ENCODE results near the gene PTPN20. TPM values are rescaled to one million over a fixed set of nuclear protein-coding genes. Genes with fewer than 3 reads are reported as not detected.

PTPN20 gene
- total RNA-seq, 1 donor from 2014 or later: 13.0 TPM

GRCh38 chr10:47021850-47022249 lies 110.6 kb downstream of the PTPN20 start:
- no peak for TF ChIP-seq CTCF (IDR thresholded peaks at IDR 0.05; ENCODE audit: borderline replicate concordance)
- intact Hi-C loops (cut with micrococcal nuclease): loop anchor here (10.0 kb wide), 1 partner anchor 293 kb away; no protein-coding TSS in a partner anchor
- no peak for DNase-seq
- no peak overlapping the region for H3K4me3 ChIP-seq
- no peaks in the 10 kb centered on the region for H3K36me3 ChIP-seq
- no peaks in the 10 kb centered on the region for H3K27me3 ChIP-seq (ENCODE audit: low read depth)
- H3K27ac ChIP-seq (replicated peaks): no peak overlapping the region
- H3K4me1 ChIP-seq: no peaks in the 10 kb centered on the region
- H3K9me3 ChIP-seq (replicated peaks): peaks cover 8% of the 10 kb centered on the region

DNA sequence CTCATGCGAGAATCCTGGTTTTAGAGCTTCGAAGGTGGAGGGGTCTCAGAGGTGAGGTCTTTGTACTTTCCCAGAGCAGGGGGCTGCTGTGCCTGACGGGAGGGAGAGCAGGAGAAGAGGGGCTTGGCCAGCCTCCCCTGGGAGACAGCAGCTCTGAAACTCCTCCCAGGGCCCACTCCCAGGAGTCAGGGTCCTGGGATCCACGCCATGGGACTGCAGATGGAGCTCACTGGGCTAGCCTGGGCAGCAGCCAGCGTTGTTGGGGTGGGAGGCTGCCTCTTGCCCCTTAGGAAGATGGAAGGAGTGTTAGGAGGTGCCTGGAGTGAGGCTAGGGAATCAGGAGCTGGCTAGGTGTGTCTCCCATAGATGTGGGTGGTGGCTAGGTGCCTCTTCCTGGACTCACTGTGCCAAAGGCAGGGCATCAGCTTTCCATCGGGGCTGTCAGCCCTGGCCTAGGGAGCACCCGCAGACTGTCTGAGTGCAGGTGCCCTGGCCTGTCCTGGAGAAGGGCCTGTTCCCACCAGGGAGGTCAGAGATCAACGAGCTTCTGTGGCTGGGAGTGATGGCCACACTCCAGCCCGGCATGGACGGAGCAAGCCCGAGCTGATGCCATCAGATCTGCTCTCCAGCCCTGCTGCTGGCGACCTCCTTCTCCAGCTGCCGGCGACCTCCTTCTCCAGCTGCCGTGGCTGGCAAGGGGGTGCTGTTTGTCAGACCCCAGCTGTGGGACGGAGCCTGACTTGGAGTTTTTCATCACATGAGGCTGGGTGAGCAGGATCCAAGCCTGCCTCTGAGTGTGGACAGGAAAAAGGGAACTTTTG lies 111.3 kb downstream of the PTPN20 start:
- Histone ChIP-seq H3K36me3 (no peaks in the 10 kb centered on the region), H3K27me3 (ENCODE audit: low read depth) (no peaks in the 10 kb centered on the region), H3K4me1 (no peaks in the 10 kb centered on the region), H3K9me3 (replicated peaks) (peaks cover 8% of the 10 kb centered on the region), H3K27ac (replicated peaks) (no peak overlapping the region), H3K4me3 (no peak overlapping the region)
- intact Hi-C loops (cut with micrococcal nuclease): loop anchor here (10.0 kb wide), 1 partner anchor 292 kb away; no protein-coding TSS in a partner anchor
- TF ChIP-seq CTCF (IDR thresholded peaks at IDR 0.05; ENCODE audit: borderline replicate concordance): no peak
- no peak for DNase-seq

- no peaks in the 10 kb centered on the region for H3K27me3 ChIP-seq (ENCODE audit: low read depth)
- H3K27ac ChIP-seq (replicated peaks): peak overlapping the region; percentile 5
- H3K9me3 ChIP-seq (replicated peaks): peaks cover 8% of the 10 kb centered on the region
- H3K4me1 ChIP-seq: no peaks in the 10 kb centered on the region
- no peak for DNase-seq
- H3K36me3 ChIP-seq: no peaks in the 10 kb centered on the region
- intact Hi-C loops (cut with micrococcal nuclease): loop anchor here (10.0 kb wide), 1 partner anchor 291 kb away; no protein-coding TSS in a partner anchor
- no peak for TF ChIP-seq CTCF (IDR thresholded peaks at IDR 0.05; ENCODE audit: borderline replicate concordance)
- H3K4me3 ChIP-seq: no peak overlapping the region
Observed at GRCh38 chr10:47023237-47024045, 112.2 kb downstream of the PTPN20 start.

DNA sequence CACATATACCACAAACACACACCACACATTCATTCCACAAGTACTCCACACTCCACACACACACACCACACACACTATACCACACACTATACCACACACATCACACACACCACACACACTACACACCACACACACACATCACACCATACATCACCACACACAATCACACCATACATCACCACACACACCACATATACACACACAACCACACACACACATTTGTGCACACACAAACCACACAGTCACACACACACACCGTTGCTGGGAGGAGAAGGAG lies 112.8 kb downstream of the PTPN20 start:
- H3K4me3 ChIP-seq: no peak overlapping the region
- no peaks in the 10 kb centered on the region for H3K36me3 ChIP-seq
- peaks cover 8% of the 10 kb centered on the region for H3K9me3 ChIP-seq (replicated peaks)
- no peak for TF ChIP-seq CTCF (IDR thresholded peaks at IDR 0.05; ENCODE audit: borderline replicate concordance)
- no peak overlapping the region for H3K27ac ChIP-seq (replicated peaks)
- intact Hi-C loops (cut with micrococcal nuclease): loop anchor here (10.0 kb wide), 1 partner anchor 291 kb away; no protein-coding TSS in a partner anchor
- H3K27me3 ChIP-seq (ENCODE audit: low read depth): peaks cover 2% of the 10 kb centered on the region
- H3K4me1 ChIP-seq: no peaks in the 10 kb centered on the region
- DNase-seq: no peak

GRCh38 chr10:47024399-47025252 lies 113.4 kb downstream of the PTPN20 start:
- H3K9me3 ChIP-seq (replicated peaks): peaks cover 8% of the 10 kb centered on the region
- peaks cover 4% of the 10 kb centered on the region for H3K27me3 ChIP-seq (ENCODE audit: low read depth)
- intact Hi-C loops (cut with micrococcal nuclease): loop anchor here (10.0 kb wide), 1 partner anchor 290 kb away; no protein-coding TSS in a partner anchor
- peak; percentile 48 for DNase-seq
- H3K4me3 ChIP-seq: no peak overlapping the region
- H3K27ac ChIP-seq (replicated peaks): no peak overlapping the region
- no peaks in the 10 kb centered on the region for H3K36me3 ChIP-seq
- no peaks in the 10 kb centered on the region for H3K4me1 ChIP-seq
- TF ChIP-seq CTCF (IDR thresholded peaks at IDR 0.05; ENCODE audit: borderline replicate concordance): peak; percentile 79
